Vagina (tissue), 2 donors: ENCODE results near the gene HES5.

Experiments used
- POLR2A ChIP-seq, 2 donors: fragments of 450-650 bp; IDR thresholded peaks; one replicate each; pipeline ENCODE4 v1.6.1; 2017; ENCODE audit warnings: antibody characterized with exemption in 2 of 2, mild to moderate bottlenecking in 2 of 2, moderate library complexity in 2 of 2
- POLR2AphosphoS5 ChIP-seq, 2 donors: sonication (generic); formaldehyde crosslinking; IDR thresholded peaks; one replicate each; pipeline ENCODE4 v1.9.0; 2017; ENCODE audit warnings: antibody characterized with exemption in 2 of 2, mild to moderate bottlenecking in 2 of 2, low read depth in 1 of 2; ENCODE audit not compliant: insufficient read depth in 1 of 2

DNA sequence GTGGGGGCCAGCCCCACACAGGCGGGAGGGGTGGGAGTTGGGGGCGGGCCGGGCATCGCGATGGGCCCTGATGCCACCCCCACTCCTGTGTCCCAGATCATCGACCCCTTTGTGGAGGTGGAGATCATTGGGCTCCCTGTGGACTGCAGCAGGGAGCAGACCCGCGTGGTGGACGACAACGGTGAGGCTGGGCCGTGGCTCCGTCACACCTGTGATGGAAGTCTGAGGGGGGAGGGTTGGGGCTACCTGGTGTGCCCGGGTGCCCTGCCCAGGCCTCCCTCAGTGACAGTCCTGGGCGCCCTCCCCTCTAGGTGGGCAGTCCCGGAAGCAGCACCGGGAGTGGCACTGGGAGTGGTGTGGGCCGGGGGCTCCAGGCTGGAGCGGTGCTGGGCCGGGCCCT, 31.4 kb downstream of the HES5 start:
- TF ChIP-seq POLR2AphosphoS5 (IDR thresholded peaks at IDR 0.05; ENCODE audit: insufficient read depth in 1 of 2, low read depth in 1 of 2) (no peak), POLR2A (IDR thresholded peaks at IDR 0.05) (no peak)
